Keratinocyte (primary cell): ENCODE results near the gene TBCA.

Source experiments
- CTCF ChIP-seq, 3 experiments: IDR thresholded peaks in 1 of 3; conservative IDR thresholded peaks in 1 of 3; optimal IDR thresholded peaks in 1 of 3; 2 replicates in 2 of 3; 3 replicates in 1 of 3; pipeline versions ENCODE3 to v1.5.1; 2011; ENCODE audit warnings: low read length in 3 of 3, mild to moderate bottlenecking in 3 of 3, moderate library complexity in 2 of 3, control low read depth in 1 of 3, inconsistent platforms in 1 of 3; ENCODE audit not compliant: insufficient read depth in 2 of 3; ENCODE audit errors: extremely low read depth in 1 of 3
- EZH2 ChIP-seq: IDR thresholded peaks from one replicate; pipeline ENCODE4 v1.6.1; 2012; ENCODE audit warnings: inconsistent platforms, mild to moderate bottlenecking, low read length, moderate library complexity

DNA sequence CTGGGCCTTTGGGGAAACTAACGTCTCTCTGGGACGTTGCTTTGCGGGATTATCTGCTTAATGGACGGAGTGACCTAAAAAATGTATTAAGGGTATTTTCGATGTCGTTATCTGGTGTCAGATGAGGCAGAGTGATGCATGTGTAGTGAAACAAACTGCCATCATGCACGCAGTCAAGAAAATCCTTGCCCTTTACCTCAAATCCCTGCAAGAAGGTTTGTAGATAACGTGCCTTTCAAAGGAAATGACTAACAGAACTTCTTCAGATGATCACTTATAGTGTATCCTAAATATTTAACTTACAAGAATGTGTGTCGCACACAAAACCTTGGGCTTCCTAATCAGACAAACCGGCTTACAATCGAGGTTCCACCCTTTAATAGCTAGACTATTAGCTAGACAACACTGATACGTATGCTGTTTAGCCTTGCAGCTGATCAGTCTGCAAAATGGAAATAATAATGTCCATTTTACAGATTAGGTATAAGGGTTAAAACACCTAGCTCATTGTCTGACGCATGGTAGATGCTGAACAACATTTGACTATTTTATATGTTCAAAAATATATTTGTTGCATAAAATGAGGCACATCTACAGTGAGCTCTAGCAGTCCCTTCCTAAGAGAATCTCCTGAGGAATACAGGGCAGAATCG is 541 bp upstream of the TBCA start:
- no peak for TF ChIP-seq EZH2
- no peak for TF ChIP-seq CTCF (optimal IDR thresholded peaks at IDR 0.05 in 1 of 3, IDR thresholded peaks at IDR 0.05 in 1 of 3, conservative IDR thresholded peaks at IDR 0.05 in 1 of 3; ENCODE audit: extremely low read depth in 1 of 3, insufficient read depth in 2 of 3, low read length in 3 of 3)
